ENCODE measurements around the gene ARGLU1.

The ARGLU1 gene

DNA sequence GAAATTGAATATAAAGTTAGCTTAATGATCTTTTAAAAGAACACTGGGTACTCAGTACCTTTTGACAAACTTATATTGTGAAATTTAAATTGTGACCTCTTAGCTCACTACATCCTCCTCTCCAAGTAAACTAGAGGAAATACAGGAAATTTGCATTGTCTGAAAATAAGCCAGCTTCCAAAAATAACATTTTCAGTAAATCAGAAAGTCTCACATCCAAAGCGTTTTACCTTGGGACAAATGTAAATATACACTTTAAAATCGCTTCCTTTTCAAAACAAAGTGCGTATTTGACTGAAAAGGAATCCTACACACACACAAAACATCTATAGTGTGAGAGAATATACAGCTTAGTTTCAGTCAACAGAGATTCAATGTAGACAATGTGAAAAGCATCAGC is 30.4 kb downstream of the ARGLU1 start:
- no peak for DNase-seq (ENCODE audit: low read depth)
- no peak overlapping the region for H3K4me3 ChIP-seq (ENCODE audit: control insufficient read depth, low read depth, low read length)
- TF ChIP-seq, protein P1, sequence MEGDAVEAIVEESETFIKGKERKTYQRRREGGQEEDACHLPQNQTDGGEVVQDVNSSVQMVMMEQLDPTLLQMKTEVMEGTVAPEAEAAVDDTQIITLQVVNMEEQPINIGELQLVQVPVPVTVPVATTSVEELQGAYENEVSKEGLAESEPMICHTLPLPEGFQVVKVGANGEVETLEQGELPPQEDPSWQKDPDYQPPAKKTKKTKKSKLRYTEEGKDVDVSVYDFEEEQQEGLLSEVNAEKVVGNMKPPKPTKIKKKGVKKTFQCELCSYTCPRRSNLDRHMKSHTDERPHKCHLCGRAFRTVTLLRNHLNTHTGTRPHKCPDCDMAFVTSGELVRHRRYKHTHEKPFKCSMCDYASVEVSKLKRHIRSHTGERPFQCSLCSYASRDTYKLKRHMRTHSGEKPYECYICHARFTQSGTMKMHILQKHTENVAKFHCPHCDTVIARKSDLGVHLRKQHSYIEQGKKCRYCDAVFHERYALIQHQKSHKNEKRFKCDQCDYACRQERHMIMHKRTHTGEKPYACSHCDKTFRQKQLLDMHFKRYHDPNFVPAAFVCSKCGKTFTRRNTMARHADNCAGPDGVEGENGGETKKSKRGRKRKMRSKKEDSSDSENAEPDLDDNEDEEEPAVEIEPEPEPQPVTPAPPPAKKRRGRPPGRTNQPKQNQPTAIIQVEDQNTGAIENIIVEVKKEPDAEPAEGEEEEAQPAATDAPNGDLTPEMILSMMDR (IDR thresholded peaks at IDR 0.05; ENCODE audit: control insufficient read depth, insufficient read depth, low read depth, low read length, missing control alignments): no peak

DNA sequence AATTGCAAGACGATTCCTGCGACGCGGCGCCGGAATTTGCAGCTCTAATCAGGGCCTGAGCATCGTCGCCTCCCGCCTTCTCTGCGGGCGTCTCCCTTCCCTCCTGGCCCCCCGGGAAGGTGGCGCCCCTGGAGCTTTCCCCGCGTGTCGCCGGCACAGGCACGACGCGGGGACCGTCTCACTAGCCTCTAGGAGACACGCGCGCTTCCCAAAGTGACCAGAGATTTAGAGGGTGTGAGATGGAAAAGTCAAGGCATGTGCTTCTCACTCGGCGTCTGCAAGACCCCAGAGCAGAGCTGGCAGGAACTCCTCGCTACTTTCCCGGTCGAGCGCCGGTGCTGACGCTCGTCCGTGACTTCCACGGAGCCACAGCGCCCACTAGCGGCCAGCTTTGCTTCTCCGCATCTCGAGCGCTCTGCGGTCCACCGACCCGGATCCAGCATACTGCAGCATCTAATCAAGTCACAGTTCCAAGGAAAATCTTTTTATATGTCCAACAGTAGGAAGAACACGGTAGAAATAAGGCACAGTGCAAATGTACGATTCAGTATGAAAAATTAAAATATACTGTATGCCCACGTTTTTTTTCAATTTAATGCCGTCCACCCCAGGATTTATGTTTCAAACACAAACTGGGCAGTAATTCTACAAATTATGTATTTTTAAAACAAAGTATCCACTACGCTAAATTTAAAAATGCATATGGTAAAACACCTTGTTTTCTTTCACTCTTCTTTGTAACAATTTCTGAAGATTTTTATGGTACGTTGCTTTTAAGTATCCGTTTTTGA is 31.5 kb downstream of the ARGLU1 start:
- H3K4me3 ChIP-seq (ENCODE audit: control insufficient read depth, low read depth, low read length): peak overlapping the region; percentile 51
- DNase-seq (ENCODE audit: low read depth): no peak
- TF ChIP-seq, protein P1 (IDR thresholded peaks at IDR 0.05; ENCODE audit: control insufficient read depth, insufficient read depth, low read depth, low read length, missing control alignments): peak; percentile 96

DNA sequence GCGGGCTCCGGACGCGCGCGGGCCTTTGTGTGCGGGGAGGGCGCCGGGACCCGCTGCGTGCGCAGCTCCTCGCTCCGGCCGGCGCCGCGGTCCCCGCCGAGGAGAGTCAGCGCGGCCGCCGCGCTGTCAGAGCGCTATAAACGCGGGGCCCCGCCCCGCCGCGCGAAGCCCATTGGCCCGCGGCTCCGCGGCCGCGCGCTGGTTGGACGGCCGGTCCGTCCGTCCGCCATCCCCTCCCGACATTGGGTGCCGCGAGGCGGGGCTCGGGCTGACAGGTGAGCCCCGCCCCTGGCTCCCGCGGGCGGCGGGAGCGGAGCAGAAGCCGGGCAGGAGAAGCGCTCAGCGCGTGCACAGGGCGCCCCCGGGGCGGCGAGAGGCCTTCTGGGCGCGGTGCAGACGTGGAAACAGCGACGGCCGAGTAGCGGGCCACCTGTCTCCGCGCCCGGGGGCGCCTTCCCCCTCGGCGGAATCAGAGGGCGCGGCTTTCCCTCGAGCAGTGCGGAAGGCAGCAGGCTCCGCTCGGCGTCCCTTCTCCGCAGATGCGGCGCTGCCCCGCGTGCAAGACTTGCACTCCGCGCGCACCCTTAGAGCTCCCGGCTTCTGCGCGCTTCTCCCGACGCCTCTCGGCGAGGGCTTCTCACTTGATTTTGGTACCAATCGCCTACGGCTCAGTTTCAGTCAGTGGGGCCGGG is 32.2 kb downstream of the ARGLU1 start, which contains the start of gene EFNB2:
TSS of gene EFNB2 (minus strand) at position 111 of the 692 bp plus-strand sequence. CDS start 698 bp downstream, outside the sequence.
- peak within 1 kb of the TSS; percentile 81 for H3K4me3 ChIP-seq (ENCODE audit: control insufficient read depth, low read depth, low read length)
- peak; percentile 59 for DNase-seq (ENCODE audit: low read depth)
- TF ChIP-seq, protein P1 (IDR thresholded peaks at IDR 0.05; ENCODE audit: control insufficient read depth, insufficient read depth, low read depth, low read length, missing control alignments): no peak

DNA sequence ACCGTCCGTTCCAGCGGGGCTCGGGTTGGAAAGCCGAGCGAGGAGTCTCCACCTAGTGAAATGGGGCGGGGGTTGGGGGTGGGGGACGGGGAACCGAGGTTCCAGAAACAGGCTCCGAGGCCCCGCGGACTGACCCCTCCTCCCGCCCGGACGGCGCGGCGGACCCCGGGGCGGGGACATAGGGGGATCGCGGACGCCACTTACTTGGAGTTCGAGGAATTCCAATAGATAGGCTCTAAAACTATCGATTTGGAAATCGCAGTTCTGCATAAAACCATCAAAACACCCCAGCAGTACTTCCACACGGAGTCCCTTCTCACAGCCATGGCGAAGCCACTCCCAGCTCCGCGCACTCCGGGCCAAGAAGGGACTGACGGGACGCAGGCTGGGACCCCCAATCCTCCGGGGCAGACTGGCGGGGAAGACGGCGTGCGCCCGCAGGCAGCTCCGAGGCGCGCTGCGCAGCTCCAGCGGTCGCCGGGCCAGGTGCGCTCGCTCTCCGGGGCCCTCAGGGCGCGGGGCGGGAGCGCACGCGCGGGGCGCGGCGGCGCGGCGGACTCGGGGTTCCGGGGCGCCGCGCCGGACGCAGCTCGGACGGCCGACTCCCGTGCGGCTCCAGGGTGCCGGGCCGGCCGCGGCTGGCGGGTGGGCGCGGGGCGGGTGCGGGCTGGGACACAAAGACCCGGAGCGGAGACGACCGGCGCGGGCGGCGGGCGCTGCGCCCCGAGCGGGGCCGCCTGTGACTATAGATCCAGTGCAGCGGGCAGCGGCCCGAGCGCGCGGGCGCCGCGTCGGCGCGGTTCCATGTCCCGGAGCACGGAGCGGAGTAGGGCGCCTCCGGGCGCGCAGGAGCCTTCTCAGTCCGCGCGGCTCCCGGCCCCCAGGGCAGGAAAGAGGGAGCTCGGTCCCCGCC is 33.0 kb downstream of the ARGLU1 start:
- DNase-seq (ENCODE audit: low read depth): no peak
- TF ChIP-seq, protein P1 (IDR thresholded peaks at IDR 0.05; ENCODE audit: control insufficient read depth, insufficient read depth, low read depth, low read length, missing control alignments): no peak
- peak overlapping the region; percentile 81 for H3K4me3 ChIP-seq (ENCODE audit: control insufficient read depth, low read depth, low read length)

DNA sequence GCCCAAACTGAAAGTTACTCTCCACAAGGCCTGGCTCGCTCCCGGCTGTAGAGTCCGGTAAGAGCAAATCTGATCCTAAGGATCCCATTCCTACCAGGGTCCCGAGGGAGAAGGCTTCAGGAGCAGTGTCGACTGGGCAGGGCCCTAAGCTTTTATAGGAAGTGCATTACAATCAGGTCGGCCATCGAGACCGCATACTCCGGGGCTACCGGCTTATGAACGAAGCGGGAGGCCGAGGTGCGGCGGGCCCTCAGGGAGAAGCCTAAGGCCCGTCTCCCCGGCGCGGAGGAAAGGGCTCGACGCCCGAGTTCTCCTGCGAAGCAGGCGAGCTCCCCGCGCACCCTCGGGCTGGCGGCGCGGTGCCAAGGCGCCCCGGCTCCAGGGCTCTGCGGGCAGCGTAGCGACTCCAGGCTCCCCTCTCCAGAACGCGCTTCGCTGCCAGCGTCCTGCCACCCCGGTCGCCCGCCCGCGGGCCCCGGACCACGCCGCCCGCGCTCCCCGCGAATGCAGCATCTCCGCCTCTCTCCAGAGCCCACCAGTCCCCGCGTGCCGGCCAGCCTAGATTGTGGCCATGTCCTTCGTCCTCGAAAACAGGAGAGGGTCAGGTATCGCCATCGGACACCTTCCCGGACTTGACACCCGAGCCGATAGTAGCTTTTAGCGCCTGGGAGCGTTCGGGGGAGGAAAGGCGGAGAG is 33.8 kb downstream of the ARGLU1 start:
- TF ChIP-seq, protein P1 (IDR thresholded peaks at IDR 0.05; ENCODE audit: control insufficient read depth, insufficient read depth, low read depth, low read length, missing control alignments): no peak
- peak overlapping the region; percentile 81 for H3K4me3 ChIP-seq (ENCODE audit: control insufficient read depth, low read depth, low read length)
- no peak for DNase-seq (ENCODE audit: low read depth)
